HG02840 (cell line): ENCODE data around the gene PROB1.
"Not testable (repeated sequence)": the region's sequence is repeated elsewhere in the genome, so short reads cannot be mapped to it uniquely, and the experiment has no call there.

Experiments
- ATAC-seq: cut with Tn5 transposase; IDR thresholded peaks from one replicate; pipeline ENCODE4 v1.9.1; 2021; ENCODE audit warnings: mild to moderate bottlenecking, moderate library complexity, moderate number of reproducible peaks; ENCODE audit not compliant: unreplicated experiment, low FRiP score

The PROB1 gene

DNA sequence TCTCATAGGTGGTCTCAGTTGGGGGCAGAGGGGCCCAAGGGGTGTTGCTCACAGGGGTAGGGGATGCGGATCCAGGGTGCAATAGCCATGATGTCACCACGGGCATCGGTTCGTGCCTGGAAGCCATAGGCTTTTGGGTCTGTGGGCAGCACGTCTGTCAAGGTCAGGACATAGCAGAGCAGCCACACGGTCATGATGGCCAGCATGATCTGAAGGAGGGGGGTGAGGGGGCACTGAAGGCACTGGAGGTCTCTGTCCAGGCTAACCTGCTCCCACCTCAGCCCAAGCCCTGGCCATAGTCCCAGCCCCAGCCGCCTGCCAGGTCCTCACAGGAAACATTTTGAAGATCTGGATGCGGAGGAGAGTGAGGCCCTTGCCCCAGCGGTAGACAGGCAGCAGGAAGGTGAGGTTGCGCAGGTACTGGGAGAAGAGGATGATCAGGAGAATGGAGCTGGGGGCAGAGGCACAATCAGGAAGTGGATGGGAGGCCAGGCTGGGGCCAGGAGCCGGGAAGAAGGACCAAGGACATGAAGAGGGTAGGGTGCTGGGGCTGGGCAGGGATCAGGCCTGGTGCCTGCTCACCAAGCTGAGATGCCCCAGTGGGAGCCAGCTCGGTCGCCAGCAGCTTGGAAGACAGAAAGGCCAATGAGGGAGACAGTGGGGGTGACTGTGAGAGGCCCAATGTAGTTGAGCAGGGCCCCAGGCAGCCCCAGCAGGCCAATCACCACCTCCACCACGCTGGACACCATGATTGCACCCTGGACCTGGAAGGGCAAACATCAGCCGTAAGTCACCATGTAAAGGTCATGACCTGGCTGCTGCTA lies 15.1 kb downstream of the PROB1 start:
- no peak for ATAC-seq

DNA sequence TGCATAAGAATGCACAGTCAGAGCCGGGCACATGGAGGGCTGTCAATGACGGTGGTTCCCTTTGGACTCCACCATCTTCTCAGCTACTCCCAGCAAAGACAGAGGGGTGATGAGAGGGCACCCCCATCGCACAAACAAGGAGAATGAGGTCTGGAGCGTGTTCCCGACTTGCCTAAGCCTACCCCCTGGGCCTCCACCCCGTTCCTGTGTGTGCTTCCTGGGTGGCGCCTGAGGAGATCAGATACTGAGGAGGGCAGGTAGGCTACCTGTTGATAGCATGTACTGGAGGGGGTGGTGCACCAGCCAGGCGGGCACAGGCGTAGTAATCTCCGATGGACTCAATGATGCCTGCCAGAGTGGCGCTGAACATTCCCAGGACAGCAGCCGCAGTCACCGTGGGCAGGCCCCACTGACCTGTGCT lies 16.0 kb downstream of the PROB1 start:
- no peak for ATAC-seq

DNA sequence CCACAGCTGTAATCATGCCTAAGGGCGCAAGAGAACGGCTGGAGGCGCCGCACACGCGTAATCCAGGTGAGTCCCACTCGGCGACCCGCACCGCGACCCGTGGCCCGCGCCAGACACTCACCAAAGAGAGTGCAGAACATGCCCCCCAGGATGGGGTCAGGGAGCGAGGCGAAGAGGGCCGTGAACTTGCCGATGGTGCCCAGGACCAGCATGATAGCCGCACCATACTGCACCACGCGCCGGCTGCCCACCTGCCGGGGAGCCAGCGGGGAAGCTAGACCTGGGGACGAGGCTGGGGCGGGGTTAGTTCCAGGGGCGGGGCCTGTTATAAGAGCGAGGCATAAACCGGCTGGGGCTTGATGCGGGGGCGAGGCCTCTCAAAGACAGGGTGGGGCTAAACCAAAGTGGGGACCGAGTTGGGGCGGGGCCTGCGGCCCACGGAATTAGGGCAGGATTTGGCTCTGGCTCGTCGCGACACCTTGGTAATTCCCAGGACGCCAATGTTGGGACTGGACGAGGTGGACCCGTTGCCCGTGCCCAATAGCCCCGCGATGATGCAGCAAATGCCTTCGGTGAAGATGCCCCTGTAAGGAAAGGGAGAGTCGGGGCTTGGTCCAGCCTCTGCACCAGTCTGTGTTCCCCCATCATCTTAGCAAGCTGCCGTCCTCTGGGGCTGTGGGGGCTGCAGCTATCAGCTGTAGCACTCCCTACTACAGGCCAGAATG lies 16.6 kb downstream of the PROB1 start:
- ATAC-seq: no peak

DNA sequence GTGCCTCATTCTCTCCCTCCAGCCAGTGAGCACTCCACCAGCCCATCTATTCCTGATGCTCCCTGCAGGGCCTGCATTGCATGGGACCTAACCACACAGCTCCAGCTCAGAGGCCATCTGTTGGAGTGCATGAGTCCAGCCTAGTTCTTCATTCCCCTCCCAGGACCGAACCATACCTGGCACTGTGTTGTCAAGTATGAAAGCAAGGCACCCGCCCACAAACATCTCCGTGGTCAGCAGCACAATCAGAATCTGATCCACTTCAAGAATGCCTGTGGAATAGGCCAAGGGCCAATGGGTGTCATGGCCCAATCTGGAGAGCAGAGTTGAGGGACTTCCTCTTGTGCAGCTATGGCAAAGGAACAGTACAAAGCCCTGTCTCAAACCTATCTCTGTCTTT lies 17.7 kb downstream of the PROB1 start:
- ATAC-seq: no peak

DNA sequence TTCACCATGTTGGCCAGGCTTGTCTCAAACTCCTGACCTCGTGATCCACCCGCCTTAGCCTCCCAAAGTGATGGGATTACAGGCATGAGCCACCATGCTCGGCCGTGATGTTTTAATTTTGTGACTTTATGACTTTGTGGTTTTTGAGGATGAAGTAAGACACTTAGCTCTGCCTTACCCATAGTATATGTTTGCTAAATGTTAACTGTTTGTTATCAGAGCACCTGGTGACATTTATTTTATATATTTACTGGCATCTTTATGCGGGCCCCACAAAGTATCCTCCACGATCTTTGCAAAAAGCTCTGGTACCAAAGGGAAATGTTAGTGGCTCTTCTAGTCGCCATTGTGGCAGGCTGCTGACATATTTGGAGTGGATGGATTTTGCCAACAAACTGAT lies 18.5 kb downstream of the PROB1 start:
- no peak for ATAC-seq

DNA sequence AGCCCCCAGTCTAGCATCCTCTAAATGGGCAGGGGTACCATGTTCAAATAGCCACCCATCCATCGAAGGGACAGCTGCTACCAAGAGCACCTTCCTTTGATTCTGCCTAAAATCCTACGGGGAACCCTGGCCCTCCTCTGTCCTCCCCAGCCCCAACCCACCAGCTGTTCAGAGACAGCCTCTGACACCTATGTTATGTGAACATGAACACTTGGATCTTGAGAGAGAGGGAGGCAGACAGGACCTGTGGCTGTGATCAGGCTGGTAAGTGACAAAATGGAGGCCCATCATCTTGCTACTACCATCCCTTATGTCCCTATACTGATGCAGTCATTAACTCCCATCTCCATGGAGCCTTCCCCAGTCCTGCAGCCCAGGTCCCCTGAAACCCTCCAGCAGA lies 20.0 kb downstream of the PROB1 start:
- no peak for ATAC-seq

DNA sequence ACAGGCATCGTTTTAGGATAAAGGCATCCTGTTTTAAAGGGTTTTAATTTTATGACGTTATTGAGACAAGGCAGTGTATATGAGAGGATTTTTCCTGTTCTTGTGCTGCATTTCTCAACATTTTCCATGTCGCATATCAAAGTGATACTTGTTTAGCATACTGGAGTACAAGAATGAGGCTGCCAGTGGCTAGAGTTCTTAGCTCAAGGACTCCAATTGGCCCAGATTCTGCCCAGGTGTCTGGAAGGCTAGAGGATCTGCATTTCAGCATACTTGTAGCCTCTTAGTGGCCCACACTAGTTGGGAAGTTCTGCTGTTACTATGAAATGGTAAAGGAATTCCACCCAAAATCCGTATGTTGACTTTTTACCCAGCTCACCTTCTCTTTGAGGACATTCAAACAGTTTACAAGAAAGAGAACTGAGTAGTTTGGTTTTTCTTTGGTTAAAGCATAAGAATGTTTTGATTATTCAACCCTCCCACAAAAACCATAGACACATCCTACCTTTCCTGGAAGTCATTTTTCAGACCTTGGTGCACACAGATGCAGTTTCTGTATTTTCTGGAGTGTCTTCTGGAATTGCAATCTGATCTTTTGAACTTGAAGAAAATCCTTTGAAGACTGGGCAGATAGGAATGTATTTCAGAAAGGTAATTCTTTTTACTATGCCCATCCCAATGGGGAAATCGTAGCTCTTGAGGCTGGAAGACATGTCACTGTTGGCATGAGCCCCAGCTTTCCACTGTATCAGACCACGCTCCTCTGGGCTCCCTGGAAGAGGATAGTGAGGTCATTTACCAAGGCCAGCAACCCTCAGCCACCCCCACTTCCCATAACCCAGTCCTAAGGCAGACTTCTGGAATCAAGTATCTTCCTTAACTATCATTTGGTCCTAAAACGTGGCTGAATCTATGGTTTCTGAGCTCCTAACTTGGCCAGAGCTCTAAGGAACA lies 23.1 kb downstream of the PROB1 start:
- no peak for ATAC-seq

DNA sequence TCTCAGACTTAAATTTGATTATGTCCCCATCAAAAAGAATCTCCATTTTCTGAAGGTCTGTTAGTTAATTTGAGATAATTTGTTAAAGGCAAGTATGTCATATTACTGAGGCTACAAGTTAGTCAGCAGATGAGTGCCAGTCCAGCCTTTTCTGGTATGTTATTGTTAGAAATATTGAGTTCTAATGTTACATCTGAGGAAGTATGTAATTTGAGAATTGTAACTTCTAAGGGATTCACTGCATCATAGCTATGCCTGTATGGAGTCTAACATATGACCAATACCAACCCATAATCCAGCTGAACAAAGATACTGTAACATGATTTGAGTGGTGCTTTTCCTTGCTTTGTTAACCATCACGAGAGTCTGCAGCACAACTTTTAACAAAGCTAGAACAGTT lies 25.7 kb downstream of the PROB1 start:
- ATAC-seq: no peak

DNA sequence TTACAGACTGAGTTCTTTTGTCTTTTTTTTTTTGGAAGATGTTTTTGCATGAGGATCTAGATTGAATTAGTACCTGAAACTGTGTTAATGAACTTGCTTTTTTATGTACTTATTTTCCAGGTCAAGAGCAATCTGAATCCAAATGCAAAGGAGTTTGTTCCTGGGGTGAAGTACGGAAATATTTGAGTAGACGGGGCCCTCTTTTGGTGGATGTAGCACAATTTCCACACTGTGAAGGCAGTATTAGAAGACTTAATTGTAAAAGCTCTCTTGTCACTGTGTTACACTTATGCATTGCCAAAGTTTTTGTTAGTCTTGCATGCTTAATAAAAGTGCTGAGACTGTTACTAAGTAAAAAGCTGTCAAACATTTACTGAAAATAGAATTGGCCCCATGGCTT lies 26.3 kb downstream of the PROB1 start:
- ATAC-seq: no peak

DNA sequence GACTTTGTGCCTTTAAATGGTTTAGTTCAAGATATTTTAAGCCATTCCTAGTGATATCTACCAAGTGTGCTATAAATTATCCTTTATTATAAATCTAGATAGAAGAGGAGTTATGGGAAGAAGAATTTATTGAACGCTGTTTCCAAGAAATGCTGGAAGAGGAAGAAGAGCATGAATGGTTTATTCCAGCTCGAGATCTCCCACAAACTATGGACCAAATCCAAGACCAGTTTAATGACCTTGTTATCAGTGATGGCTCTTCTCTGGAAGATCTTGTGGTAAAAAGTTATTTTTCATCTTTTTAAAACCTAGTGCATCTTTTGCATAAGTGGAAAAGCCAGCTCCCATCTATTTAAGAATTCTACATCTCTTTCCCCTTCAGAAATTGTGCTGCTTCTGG lies 30.4 kb downstream of the PROB1 start:
- no peak for ATAC-seq

DNA sequence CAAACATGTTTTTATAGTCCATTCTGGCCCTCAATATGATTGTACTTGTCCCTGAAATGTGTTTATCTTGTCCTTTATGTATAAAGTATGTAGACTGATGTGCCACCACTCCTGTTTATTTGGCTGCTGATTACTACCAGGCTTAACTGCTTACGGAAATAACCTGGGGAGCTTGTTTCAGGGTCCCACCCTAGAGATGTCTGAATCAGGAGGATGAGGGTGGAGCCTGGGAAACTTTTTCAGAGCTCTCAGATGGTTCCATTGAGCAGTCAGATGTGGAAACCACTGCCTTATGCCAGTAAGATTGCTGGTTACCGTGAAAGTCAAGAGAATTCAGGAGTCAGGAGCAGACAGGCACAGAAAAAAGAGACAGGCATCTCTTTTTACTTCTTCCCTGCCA lies 31.0 kb downstream of the PROB1 start:
- ATAC-seq: no peak

DNA sequence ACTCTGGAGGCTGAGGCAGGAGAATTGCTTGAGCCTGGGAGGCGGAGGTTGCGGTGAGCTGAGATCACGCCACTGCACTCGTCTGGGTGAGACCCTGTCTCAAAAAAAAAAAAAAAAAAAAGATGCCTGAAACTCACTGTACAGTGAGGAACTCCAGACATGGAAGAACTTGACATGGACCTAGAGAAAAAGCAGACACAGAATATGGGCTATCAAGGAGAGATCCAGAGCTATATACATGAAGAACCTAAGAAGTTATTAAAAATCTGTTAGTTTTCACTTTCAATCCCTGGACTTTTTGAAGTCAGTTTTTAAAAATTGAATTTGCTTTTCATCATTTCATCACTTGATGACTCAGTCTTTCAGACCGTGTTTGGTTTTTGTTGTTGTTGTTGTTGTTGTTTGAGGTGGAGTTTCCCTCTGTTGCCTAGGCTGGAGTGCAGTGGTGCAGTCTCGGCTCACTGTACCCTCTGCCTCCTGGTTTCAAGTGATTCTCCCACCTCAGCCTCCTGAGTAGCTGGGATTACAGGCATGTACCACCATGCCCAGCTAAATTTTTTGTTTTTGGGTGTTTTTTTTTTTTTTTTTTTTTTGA lies 33.0 kb downstream of the PROB1 start:
- ATAC-seq: no peak

DNA sequence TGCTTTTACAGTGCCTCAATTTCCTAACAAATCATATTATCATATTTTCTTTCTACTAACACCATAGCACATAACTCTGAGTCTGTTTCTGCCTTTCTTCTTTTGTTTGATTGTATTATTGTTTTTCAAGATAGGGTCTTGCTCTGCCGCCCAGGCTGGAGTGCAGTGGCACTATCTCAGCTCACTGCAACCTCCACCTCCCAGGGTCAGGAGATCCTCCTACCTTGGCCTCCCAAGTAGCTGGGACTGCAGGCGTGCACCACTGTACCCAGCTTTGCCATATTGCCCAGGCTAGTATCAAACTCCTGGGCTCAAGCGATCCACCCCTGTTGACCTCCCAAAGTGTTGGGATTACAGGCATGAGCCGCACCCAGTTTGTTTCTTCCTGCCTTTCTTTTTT lies 34.5 kb downstream of the PROB1 start:
- no peak for ATAC-seq

DNA sequence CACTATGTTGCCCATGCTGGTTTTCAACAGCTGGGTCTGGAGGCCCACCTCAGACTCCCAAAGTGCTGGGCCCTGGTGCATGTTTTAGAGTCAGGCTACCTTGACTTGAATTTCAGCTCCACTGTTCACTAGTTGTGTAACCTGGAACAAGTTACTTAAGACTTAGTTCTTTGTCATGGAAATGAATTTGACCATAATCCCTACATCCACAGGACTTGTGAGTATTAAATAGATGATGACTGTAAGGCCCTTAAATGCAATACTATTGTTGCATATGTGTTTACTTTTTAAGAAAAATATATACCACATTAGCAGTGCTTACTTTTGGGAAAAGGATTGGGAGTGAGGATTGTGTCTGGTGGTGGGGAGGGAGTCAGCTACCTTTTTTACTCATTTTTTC lies 36.8 kb downstream of the PROB1 start:
- no peak for ATAC-seq

DNA sequence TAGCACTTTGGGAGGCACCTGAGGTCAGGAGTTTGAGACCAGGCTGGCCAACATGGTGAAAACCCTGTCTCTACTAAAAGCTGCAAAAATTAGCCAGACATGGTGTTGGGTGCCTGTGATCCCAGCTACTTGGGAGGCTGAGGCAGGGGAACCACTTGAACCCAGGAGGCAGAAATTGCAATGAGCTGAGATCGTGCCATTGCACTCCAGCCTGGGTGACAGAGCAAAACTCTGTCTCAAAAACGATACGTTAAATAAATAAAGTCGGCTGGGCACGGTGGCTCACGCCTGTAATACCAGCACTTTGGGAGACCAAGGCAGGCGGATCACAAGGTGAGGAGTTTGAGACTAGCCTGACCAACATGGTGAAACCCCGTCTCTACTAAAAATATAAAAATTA lies 39.0 kb downstream of the PROB1 start:
- ATAC-seq: not testable (repeated sequence)

DNA sequence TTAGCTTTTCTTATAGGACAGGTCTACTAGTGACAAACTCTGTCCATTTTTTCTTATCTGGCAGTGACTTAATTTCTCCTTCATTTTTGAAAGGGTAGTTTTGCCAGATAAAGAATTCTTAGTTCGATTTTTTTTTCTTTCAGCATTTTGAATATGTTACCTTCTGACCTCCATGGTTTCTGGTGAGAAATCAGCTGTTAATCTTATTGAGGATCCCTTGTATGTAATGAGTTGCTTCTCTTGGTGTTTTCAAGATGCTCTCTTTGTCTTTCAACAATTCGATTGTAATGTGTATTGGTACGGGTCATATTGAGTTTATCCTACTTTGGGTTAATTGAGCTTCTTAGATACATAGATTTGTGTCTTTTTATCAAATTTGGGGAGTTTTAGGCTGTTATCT lies 40.7 kb downstream of the PROB1 start:
- ATAC-seq: no peak

DNA sequence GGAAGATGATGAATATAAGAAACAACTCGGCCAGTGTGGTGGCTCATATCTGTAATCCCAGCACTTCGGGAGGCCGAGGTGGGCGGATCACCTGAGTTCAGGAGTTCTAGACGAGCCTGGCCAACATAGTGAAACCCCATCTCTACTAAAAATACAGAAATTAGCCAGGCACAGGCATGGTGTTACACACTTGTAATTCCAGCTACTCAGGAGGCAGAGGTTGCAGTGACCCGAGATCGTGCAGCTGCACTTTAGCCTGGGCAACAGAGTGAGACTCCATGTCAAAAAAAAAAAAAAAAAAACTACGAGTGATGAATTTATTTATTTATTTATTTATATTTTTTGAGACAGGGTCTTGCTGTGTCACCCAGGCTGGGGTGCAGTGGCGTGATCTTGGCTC lies 47.0 kb downstream of the PROB1 start:
- not testable (repeated sequence) for ATAC-seq

DNA sequence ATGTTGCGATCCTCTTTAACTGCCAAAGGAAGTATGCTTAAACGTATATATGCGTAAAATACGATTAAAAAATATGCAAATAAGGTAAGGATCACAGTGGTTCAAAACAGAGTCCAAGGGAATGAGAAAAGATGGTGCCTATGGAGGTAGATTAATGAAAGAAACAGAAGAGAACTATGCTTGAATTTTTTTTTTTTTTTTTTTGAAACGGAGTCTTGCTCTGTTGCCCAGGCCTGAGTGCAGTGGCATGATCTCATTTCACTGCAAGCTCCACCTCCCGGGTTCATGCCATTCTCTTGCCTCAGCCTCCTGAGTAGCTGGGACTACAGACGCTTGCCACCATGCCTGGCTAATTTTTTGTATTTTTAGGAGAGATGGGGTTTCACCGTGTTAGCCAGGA lies 49.5 kb downstream of the PROB1 start:
- ATAC-seq: not testable (repeated sequence)

DNA sequence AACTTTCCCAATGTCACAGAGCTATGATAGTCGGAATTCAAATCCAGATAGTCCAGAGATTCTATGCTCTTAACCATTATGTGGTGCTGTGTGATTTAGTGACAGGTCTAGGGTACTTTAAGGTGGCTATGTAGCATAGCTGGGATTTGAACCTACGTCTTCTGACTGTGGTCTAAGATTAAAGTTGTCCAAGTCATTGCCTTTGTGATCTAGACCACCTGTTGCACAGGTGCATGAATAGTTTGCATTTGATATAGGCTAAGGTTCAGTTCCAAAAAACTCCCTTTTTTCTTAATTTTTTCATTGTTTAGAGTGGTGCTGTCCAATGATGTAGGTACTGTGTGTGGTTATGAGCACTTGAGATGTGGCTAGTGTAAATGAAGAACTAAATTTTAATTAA lies 50.7 kb downstream of the PROB1 start:
- ATAC-seq: no peak

DNA sequence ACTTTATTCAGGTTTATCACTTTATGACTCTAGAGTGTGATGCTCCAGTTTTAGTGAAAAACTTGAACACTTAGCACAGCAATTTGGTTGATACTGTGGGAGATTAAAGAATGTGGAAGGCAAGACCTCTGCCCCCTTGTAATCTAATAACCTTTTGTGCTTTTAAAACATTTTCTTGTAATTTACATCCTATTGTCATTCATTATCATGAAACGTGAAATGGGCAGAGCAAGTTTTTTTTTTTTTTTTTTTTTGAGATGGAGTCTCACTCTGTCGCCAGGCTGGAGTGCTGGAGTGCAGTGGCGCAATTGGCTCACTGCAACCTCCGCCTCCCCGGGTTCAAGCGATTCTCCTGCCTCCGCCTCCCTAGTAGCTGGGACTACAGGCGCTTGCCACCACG lies 51.4 kb downstream of the PROB1 start:
- ATAC-seq: no peak

DNA sequence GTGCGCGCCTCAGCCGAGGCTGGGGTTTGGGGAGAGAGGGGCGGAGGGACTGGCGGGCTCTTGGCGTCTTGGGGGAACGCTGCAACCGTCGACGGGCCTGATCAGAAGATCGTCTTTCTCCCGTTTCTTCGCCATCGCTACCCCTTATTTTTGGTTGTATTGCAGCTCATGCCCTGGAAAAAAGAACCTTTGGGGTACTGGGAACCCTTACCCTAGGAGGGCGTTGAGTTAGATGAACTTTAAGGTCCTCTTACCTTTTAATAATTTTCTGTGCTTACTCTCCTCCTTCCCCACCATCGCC lies 52.5 kb downstream of the PROB1 start:
- ATAC-seq: no peak
